Activated CD4-positive, alpha-beta T cell treated with anti-CD3 and anti-CD28 coated beads, Interleukin-2, amount 10 ng/mL, durations not matched to agents 7 days and 5 days (primary cell): ENCODE data around the gene ACER3. TPM values are rescaled to one million over a fixed set of nuclear protein-coding genes. Genes with fewer than 3 reads are reported as not detected.
"Not testable (repeated sequence)": the region's sequence is repeated elsewhere in the genome, so short reads cannot be mapped to it uniquely, and the experiment has no call there.

Experiments
- CTCF ChIA-PET: fragments of 350-600 bp; sonication (Branson Sonifier 250); formaldehyde crosslinking; loops from one replicate; lab custom pipeline; 2021; ENCODE audit warnings: antibody characterized with exemption; lab: Charles Lee
- POLR2A ChIA-PET: fragments of 350-600 bp; sonication (Branson Sonifier 250); formaldehyde crosslinking; loops from one replicate; lab custom pipeline; 2021; ENCODE audit warnings: antibody characterized with exemption; lab: Charles Lee
- DNase-seq: peaks from one replicate; pipeline ENCODE4 v3.0.0-alpha.2; 2020
- H3K27ac Mint-ChIP-seq: one replicate; pipeline ENCODE4 v1.8.0; 2021; ENCODE audit warnings: mild to moderate bottlenecking, moderate library complexity, mixed read lengths
- H3K27me3 Mint-ChIP-seq: one replicate; pipeline ENCODE4 v1.8.0; 2021; ENCODE audit warnings: mixed read lengths
- H3K36me3 Mint-ChIP-seq: one replicate; pipeline ENCODE4 v1.8.0; 2021; ENCODE audit warnings: low read depth, mixed read lengths
- H3K4me1 Mint-ChIP-seq: one replicate; pipeline ENCODE4 v1.8.0; 2021; ENCODE audit warnings: mixed read lengths
- H3K4me3 Mint-ChIP-seq: one replicate; pipeline ENCODE4 v1.8.0; 2021; ENCODE audit warnings: mild to moderate bottlenecking, moderate library complexity, mixed read lengths
- H3K9me3 Mint-ChIP-seq: one replicate; pipeline ENCODE4 v1.8.0; 2021; ENCODE audit warnings: mixed read lengths
- total RNA-seq, 2 experiments: library from RNA; stranded (reverse); gene quantifications; one replicate each; pipeline ENCODE4 v1.2.3, GENCODE V29; 2021

ACER3 gene
- total RNA-seq, 2 experiments from 2014 or later: 10.7 to 12.5 TPM

GRCh38 chr11:76826508-76826907 is 34.2 kb upstream of the ACER3 start:
- H3K4me3 Mint-ChIP-seq, H3K9me3 Mint-ChIP-seq, DNase-seq, H3K27me3 Mint-ChIP-seq, H3K36me3 Mint-ChIP-seq, CTCF ChIA-PET, POLR2A ChIA-PET, H3K27ac Mint-ChIP-seq: not testable (repeated sequence)
- H3K4me1 Mint-ChIP-seq: peaks cover 29% of the 10 kb centered on the region

DNA sequence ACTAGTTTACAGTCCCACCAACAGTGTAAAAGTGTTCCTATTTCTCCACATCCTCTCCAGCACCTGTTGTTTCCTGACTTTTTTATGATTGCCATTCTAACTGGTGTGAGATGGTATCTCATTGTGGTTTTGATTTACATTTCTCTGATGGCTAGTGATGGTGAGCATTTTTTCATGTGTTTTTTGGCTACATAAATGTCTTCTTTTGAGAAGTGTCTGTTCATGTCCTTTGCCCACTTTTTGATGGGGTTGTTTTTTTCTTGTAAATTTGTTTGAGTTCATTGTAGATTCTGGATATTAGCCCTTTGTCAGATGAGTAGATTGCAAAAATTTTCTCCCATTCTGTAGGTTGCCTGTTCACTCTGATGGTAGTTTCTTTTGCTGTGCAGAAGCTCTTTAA is 33.7 kb upstream of the ACER3 start:
- H3K36me3 Mint-ChIP-seq, DNase-seq, POLR2A ChIA-PET, H3K27ac Mint-ChIP-seq, H3K4me3 Mint-ChIP-seq, H3K27me3 Mint-ChIP-seq, H3K9me3 Mint-ChIP-seq, CTCF ChIA-PET: not testable (repeated sequence)
- H3K4me1 Mint-ChIP-seq: peaks cover 29% of the 10 kb centered on the region

- ChIA-PET CTCF (no interaction called here), POLR2A (no interaction called here)
- no peak overlapping the region for H3K27ac Mint-ChIP-seq
- H3K4me3 Mint-ChIP-seq: no peak overlapping the region
- H3K36me3 Mint-ChIP-seq: no peaks in the 10 kb centered on the region
- H3K4me1 Mint-ChIP-seq: peaks cover 6% of the 10 kb centered on the region
- H3K27me3 Mint-ChIP-seq: peaks cover 6% of the 10 kb centered on the region
- H3K9me3 Mint-ChIP-seq: no peaks in the 10 kb centered on the region
- no peak for DNase-seq
Observed at GRCh38 chr11:76830639-76831327, 29.9 kb upstream of the ACER3 start.

GRCh38 chr11:76831686-76832310 is 28.9 kb upstream of the ACER3 start:
- CTCF ChIA-PET: no interaction called here
- no peaks in the 10 kb centered on the region for H3K9me3 Mint-ChIP-seq

GRCh38 chr11:76832361-76832760 is 28.4 kb upstream of the ACER3 start:
- Mint-ChIP-seq H3K9me3 (no peaks in the 10 kb centered on the region), H3K27ac (no peak overlapping the region)

More at GRCh38 chr11:76831686-76832310, 28.9 kb upstream of the ACER3 start:
- no peaks in the 10 kb centered on the region for H3K36me3 Mint-ChIP-seq
- POLR2A ChIA-PET: no interaction called here
- H3K4me3 Mint-ChIP-seq: no peak overlapping the region
- H3K27me3 Mint-ChIP-seq: peaks cover 6% of the 10 kb centered on the region
- H3K4me1 Mint-ChIP-seq: no peaks in the 10 kb centered on the region
- no peak for DNase-seq
- H3K27ac Mint-ChIP-seq: no peak overlapping the region

GRCh38 chr11:76834151-76834550 is 26.6 kb upstream of the ACER3 start:
- ChIA-PET CTCF (interaction anchor here (0.5 kb wide), 1 partner anchor 592 kb away, joined by 3 read pairs; no protein-coding TSS in a partner anchor), POLR2A (no interaction called here)
- H3K27ac Mint-ChIP-seq: no peak overlapping the region
- DNase-seq: no peak
- no peaks in the 10 kb centered on the region for H3K4me1 Mint-ChIP-seq
- no peaks in the 10 kb centered on the region for H3K9me3 Mint-ChIP-seq
- H3K36me3 Mint-ChIP-seq: no peaks in the 10 kb centered on the region
- peaks cover 13% of the 10 kb centered on the region for H3K27me3 Mint-ChIP-seq
- no peak overlapping the region for H3K4me3 Mint-ChIP-seq

More at GRCh38 chr11:76832361-76832760, 28.4 kb upstream of the ACER3 start:
- H3K4me3 Mint-ChIP-seq: no peak overlapping the region
- DNase-seq: no peak
- ChIA-PET CTCF (no interaction called here), POLR2A (no interaction called here)
- H3K4me1 Mint-ChIP-seq: no peaks in the 10 kb centered on the region
- H3K27me3 Mint-ChIP-seq: peaks cover 6% of the 10 kb centered on the region
- no peaks in the 10 kb centered on the region for H3K36me3 Mint-ChIP-seq

GRCh38 chr11:76835036-76835435 is 25.7 kb upstream of the ACER3 start:
- POLR2A ChIA-PET: no interaction called here
- DNase-seq: no peak
- no peaks in the 10 kb centered on the region for H3K9me3 Mint-ChIP-seq
- no peaks in the 10 kb centered on the region for H3K36me3 Mint-ChIP-seq
- CTCF ChIA-PET: no interaction called here
- no peaks in the 10 kb centered on the region for H3K4me1 Mint-ChIP-seq
- H3K27me3 Mint-ChIP-seq: peaks cover 19% of the 10 kb centered on the region
- no peak overlapping the region for H3K4me3 Mint-ChIP-seq
- no peak overlapping the region for H3K27ac Mint-ChIP-seq

DNA sequence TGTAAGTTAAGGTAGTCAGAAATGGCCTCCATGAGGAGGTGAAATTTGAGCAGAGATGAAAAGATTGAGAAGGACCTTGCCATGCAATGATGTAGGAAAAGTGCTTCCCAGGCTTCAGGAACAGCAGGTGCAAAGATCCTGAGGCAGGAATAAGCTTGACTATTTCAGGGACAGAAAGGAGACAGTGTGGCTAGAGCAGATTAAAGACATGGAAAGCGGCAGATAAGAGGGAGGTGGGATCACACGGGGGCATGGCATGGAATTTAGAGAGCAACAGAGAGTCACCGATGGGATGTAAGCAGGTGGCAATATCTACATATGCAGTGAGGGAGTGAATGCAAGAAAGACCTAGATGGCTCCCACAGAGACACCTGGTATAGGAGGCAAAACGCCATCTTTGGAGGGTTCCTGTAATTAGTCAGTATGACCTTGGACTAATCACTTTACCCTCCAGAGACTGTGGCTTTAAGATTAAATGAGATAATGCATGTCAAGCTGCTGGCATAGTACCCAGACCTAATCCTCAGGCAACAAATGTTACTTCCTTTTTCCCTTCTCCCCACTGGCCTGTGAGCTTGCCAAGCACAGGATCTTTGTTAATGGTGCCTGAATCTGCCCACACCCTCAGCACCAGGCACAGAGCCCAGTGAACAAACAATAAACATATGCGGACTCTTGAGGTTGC is 24.6 kb upstream of the ACER3 start:
- ChIA-PET POLR2A (no interaction called here), CTCF (no interaction called here)
- DNase-seq: no peak
- Mint-ChIP-seq H3K27me3 (peaks cover 22% of the 10 kb centered on the region), H3K4me1 (no peaks in the 10 kb centered on the region), H3K36me3 (no peaks in the 10 kb centered on the region), H3K9me3 (no peaks in the 10 kb centered on the region), H3K27ac (no peak overlapping the region), H3K4me3 (no peak overlapping the region)

- Mint-ChIP-seq H3K36me3 (no peaks in the 10 kb centered on the region), H3K27ac (no peak overlapping the region), H3K4me1 (no peaks in the 10 kb centered on the region), H3K27me3 (peaks cover 25% of the 10 kb centered on the region), H3K9me3 (no peaks in the 10 kb centered on the region), H3K4me3 (no peak overlapping the region)
- POLR2A ChIA-PET: no interaction called here
- no peak for DNase-seq
- CTCF ChIA-PET: interaction anchor here (0.6 kb wide), 1 partner anchor 18 kb away, joined by 4 read pairs; no protein-coding TSS in a partner anchor
Observed at GRCh38 chr11:76836613-76837291, 24.0 kb upstream of the ACER3 start.

DNA sequence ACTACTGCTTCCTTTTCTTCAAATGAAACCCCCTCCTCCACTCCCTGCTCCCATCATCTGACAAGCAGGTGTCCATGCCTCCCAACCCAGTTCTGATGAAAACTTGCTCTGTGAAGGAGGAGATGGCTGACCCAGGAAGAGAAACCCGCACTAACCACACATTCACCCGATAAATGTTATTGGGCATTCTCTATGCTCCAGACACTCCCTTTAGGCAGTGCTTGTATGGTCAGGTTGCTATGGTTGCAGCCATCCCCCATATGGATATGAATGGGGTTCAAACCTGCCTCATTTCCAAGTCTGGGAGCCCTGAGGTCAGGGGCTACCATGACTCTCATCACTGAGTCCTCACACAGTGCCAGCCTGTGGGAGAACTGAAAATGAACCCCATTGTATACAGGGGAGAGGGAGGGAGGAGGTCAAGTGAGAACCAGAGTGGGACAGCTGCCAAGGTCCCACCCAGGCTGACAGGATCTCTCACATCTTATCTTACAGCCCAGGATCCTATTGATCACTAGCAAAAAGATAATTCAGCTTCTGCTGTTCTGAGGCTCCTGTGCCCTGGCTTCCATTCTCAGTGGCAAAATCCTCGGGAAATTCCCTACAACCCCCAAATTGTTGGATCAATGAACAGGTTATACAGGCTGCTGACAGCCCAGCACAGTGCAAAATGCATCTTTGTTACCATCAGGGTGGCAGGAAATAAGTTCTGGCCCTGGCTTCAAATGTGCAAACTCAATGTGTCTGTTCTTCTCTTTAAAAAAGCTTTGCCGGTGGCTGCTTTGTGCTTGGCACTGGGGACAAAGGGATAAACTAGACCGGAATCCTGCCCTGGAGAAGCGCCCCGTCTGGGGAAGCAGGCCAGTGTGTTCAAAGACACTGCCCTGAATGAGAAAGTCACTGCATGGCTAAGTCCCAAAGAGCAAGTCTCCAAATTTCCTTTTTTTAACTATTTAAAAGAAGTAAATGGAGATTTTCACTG is 22.7 kb upstream of the ACER3 start:
- no peak for DNase-seq
- Mint-ChIP-seq H3K9me3 (no peaks in the 10 kb centered on the region), H3K27ac (no peak overlapping the region), H3K4me1 (no peaks in the 10 kb centered on the region), H3K27me3 (peaks cover 32% of the 10 kb centered on the region), H3K4me3 (no peak overlapping the region), H3K36me3 (no peaks in the 10 kb centered on the region)
- ChIA-PET CTCF (no interaction called here), POLR2A (no interaction called here)

- DNase-seq: no peak
- no peaks in the 10 kb centered on the region for H3K9me3 Mint-ChIP-seq
- no peaks in the 10 kb centered on the region for H3K36me3 Mint-ChIP-seq
- H3K27ac Mint-ChIP-seq: no peak overlapping the region
- ChIA-PET POLR2A (no interaction called here), CTCF (no interaction called here)
- peaks cover 33% of the 10 kb centered on the region for H3K27me3 Mint-ChIP-seq
- no peaks in the 10 kb centered on the region for H3K4me1 Mint-ChIP-seq
- no peak overlapping the region for H3K4me3 Mint-ChIP-seq
Observed at GRCh38 chr11:76838678-76839068, 22.0 kb upstream of the ACER3 start.

DNA sequence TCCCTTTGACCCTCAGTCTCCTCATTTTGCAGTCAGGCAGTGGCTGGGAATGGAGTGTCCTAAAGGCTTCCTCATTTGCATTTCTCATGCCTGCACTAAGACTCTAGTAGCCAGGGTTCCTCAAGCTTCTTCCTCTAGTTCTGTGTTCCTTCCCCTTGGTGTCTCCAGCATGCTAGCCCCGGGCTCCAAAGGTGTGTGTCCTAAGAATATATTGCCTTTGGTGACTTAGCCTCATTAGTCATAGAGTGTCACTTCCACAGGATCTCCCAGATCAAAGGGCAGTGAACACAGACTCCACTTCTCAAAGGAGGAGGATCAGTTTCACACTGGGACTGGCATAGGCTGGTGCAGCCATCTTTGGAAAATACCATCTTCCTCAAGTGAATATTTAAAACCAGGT is 21.4 kb upstream of the ACER3 start:
- no peak overlapping the region for H3K4me3 Mint-ChIP-seq
- DNase-seq: no peak
- peaks cover 32% of the 10 kb centered on the region for H3K27me3 Mint-ChIP-seq
- H3K27ac Mint-ChIP-seq: no peak overlapping the region
- ChIA-PET POLR2A (no interaction called here), CTCF (no interaction called here)
- no peaks in the 10 kb centered on the region for H3K9me3 Mint-ChIP-seq
- H3K36me3 Mint-ChIP-seq: no peaks in the 10 kb centered on the region
- no peaks in the 10 kb centered on the region for H3K4me1 Mint-ChIP-seq
